Measurements from ENCODE around the gene MAGOHB. TPM values are rescaled to one million over a fixed set of nuclear protein-coding genes. Genes with fewer than 3 reads are reported as not detected.
"Not testable (repeated sequence)": the region's sequence is repeated elsewhere in the genome, so short reads cannot be mapped to it uniquely, and the experiment has no call there.

Gene MAGOHB
- total RNA-seq: 10 to 100 TPM in 2 of 4 donors, 1 to 10 TPM in 2; 7.7 to 28.9 (median 9.8) TPM

- Histone ChIP-seq H3K4me3 (peak within 1 kb of the TSS; percentile 68 to 89 (median 80)), H3K36me3 (peaks cover 0 to 15% (median 0%) of the 10 kb centered on the region in 3 donors), H3K27me3 (no peaks in the 10 kb centered on the region), H3K9me3 (no peaks in the 10 kb centered on the region), H3K4me1 (peaks cover 0 to 11% (median 5%) of the 10 kb centered on the region in 4 donors), H3K27ac (peak within 1 kb of the TSS; percentile 79 to 94 (median 84))
- TF ChIP-seq POLR2A (IDR thresholded peaks at IDR 0.05): peak; percentile 33 to 81
- TF ChIP-seq, protein P1, sequence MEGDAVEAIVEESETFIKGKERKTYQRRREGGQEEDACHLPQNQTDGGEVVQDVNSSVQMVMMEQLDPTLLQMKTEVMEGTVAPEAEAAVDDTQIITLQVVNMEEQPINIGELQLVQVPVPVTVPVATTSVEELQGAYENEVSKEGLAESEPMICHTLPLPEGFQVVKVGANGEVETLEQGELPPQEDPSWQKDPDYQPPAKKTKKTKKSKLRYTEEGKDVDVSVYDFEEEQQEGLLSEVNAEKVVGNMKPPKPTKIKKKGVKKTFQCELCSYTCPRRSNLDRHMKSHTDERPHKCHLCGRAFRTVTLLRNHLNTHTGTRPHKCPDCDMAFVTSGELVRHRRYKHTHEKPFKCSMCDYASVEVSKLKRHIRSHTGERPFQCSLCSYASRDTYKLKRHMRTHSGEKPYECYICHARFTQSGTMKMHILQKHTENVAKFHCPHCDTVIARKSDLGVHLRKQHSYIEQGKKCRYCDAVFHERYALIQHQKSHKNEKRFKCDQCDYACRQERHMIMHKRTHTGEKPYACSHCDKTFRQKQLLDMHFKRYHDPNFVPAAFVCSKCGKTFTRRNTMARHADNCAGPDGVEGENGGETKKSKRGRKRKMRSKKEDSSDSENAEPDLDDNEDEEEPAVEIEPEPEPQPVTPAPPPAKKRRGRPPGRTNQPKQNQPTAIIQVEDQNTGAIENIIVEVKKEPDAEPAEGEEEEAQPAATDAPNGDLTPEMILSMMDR (IDR thresholded peaks at IDR 0.05): peak in 2 of 6 experiments; percentile 12 to 29
- peak; percentile 92 to 98 (median 97) for DNase-seq
Observed at GRCh38 chr12:10613349-10614055, at the start of gene MAGOHB. Gene MAGOHB (minus strand): TSS chr12:10613609. CDS start chr12:10613532, 77 bp downstream.

- Histone ChIP-seq H3K4me3 (no peak overlapping the region), H3K27ac (peak overlapping the region in 1 of 4 donors; percentile 31), H3K4me1 (no peaks in the 10 kb centered on the region), H3K36me3 (no peaks in the 10 kb centered on the region), H3K27me3 (no peaks in the 10 kb centered on the region), H3K9me3 (no peaks in the 10 kb centered on the region)
- peak in 1 of 3 donors; percentile 58 for DNase-seq
- TF ChIP-seq POLR2A (IDR thresholded peaks at IDR 0.05): no peak
- TF ChIP-seq, protein P1 (IDR thresholded peaks at IDR 0.05): no peak
Observed at GRCh38 chr12:10661338-10661737, 47.9 kb upstream of the MAGOHB start.

- no peak for DNase-seq
- no peaks in the 10 kb centered on the region for H3K27me3 ChIP-seq
- H3K27ac ChIP-seq: no peak overlapping the region
- H3K9me3 ChIP-seq: no peaks in the 10 kb centered on the region
- H3K4me1 ChIP-seq: peaks cover 0 to 5% (median 0%) of the 10 kb centered on the region in 4 donors
- TF ChIP-seq, protein P1 (IDR thresholded peaks at IDR 0.05): no peak
- no peak for TF ChIP-seq POLR2A (IDR thresholded peaks at IDR 0.05)
- no peak overlapping the region for H3K4me3 ChIP-seq
- H3K36me3 ChIP-seq: no peaks in the 10 kb centered on the region
Observed at GRCh38 chr12:10654003-10654402, 40.6 kb upstream of the MAGOHB start.

GRCh38 chr12:10652192-10652591, 38.8 kb upstream of the MAGOHB start:
- DNase-seq: no peak
- Histone ChIP-seq H3K27me3 (no peaks in the 10 kb centered on the region), H3K36me3 (no peaks in the 10 kb centered on the region), H3K27ac (peak overlapping the region in 2 of 4 donors; percentile 2 to 46), H3K9me3 (no peaks in the 10 kb centered on the region), H3K4me3 (no peak overlapping the region), H3K4me1 (peaks cover 0 to 5% (median 0%) of the 10 kb centered on the region in 4 donors)
- TF ChIP-seq, protein P1 (IDR thresholded peaks at IDR 0.05): no peak
- TF ChIP-seq POLR2A (IDR thresholded peaks at IDR 0.05): no peak

DNA sequence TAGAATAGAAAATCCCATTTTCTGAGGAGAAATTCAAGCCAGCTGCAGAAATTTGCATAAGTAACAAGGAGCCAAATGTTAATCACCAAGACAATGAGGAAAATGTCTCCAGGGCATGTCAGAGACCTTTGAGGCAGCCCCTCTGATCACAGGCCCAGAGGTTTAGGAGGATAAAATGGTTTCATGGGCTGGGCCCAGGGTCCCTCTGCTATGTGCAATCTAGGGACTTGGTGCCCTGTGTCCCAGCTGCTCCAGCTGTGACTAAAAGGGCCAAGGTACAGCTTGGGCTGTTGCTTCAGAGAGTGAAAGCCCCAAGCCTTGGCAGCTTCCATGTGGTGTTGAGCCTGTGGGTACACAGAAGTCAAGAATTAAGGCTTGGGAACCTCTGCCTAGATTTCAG, 33.2 kb upstream of the MAGOHB start:
- H3K4me3 ChIP-seq: not testable (repeated sequence)

DNA sequence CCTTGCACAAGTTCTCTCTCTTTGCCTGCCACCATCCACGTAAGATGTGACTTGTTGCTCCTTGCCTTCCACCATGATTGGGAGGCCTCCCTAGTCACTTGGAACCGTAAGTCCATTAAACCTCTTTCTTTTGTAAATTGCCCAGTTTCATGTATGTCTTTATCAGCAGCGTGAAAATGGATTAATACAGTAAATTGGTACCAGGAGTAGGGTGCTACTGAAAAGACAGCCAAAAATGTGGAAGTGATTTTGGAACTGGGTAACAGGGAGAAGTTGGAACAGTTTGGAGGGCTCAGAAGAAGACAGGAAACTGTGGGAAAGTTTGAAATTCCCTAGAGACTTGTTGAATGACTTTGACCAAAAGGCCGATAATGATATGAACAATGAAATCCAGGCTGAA, 32.5 kb upstream of the MAGOHB start:
- TF ChIP-seq, protein P1 (IDR thresholded peaks at IDR 0.05): no peak
- no peak for TF ChIP-seq POLR2A (IDR thresholded peaks at IDR 0.05)
- H3K27ac ChIP-seq: no peak overlapping the region
- H3K36me3 ChIP-seq: peaks cover 0 to 4% (median 0%) of the 10 kb centered on the region in 3 donors
- H3K27me3 ChIP-seq: no peaks in the 10 kb centered on the region
- DNase-seq: no peak
- no peak overlapping the region for H3K4me3 ChIP-seq
- peaks cover 0 to 8% (median 0%) of the 10 kb centered on the region in 4 donors for H3K4me1 ChIP-seq
- H3K9me3 ChIP-seq: peaks cover 0 to 12% (median 3%) of the 10 kb centered on the region in 4 donors

More for the DNA sequence above, 33.2 kb upstream of the MAGOHB start:
- H3K27me3 ChIP-seq, H3K36me3 ChIP-seq, H3K4me1 ChIP-seq, H3K27ac ChIP-seq, DNase-seq: not testable (repeated sequence)
- peaks cover 0 to 12% (median 3%) of the 10 kb centered on the region in 4 donors for H3K9me3 ChIP-seq

Measured in Peyer's patch (tissue), 4 donors.